Neuronal stem cell (in vitro differentiated cells): ENCODE measurements around the gene DCAF8.

Source experiments
- DNase-seq: peaks from one replicate; pipeline ENCODE4 v3.0.0-alpha.2; 2013; ENCODE audit warnings: low spot score
- H2AFZ ChIP-seq: one replicate; pipeline ENCODE4 v1.6.1; 2013; ENCODE audit warnings: mild to moderate bottlenecking, low read length, inconsistent platforms
- H2AK5ac ChIP-seq: 2 replicates; pipeline ENCODE4 v1.6.1; 2013; ENCODE audit warnings: low read depth, mild to moderate bottlenecking, inconsistent platforms, low read length, moderate library complexity, mixed read lengths
- H2BK120ac ChIP-seq: 2 replicates; pipeline ENCODE4 v1.6.1; 2013; ENCODE audit warnings: low read depth, mild to moderate bottlenecking, inconsistent platforms, low read length, moderate library complexity, mixed read lengths
- H2BK12ac ChIP-seq: one replicate; pipeline ENCODE4 v1.6.1; 2013; ENCODE audit warnings: low read length, inconsistent platforms
- H2BK15ac ChIP-seq: 2 replicates; pipeline ENCODE4 v1.6.1; 2013; ENCODE audit warnings: mild to moderate bottlenecking, low read length, inconsistent platforms, mixed read lengths
- H2BK5ac ChIP-seq: one replicate; pipeline ENCODE4 v1.6.1; 2013; ENCODE audit warnings: inconsistent platforms, mild to moderate bottlenecking, low read length, moderate library complexity
- H3K14ac ChIP-seq: one replicate; pipeline ENCODE4 v1.6.1; 2013; ENCODE audit warnings: low read length, inconsistent platforms
- H3K18ac ChIP-seq: 2 replicates; pipeline ENCODE4 v1.6.1; 2013; ENCODE audit warnings: low read length, inconsistent platforms
- H3K23ac ChIP-seq: 2 replicates; pipeline ENCODE4 v1.6.1; 2013; ENCODE audit warnings: low read depth, mild to moderate bottlenecking, mixed read lengths, low read length, inconsistent platforms; ENCODE audit not compliant: poor library complexity
- H3K27ac ChIP-seq: replicated peaks from 3 replicates; pipeline ENCODE4 v1.5.1; 2013; ENCODE audit warnings: low read length, inconsistent platforms
- H3K27me3 ChIP-seq, 3 experiments: 2 replicates each; pipeline ENCODE4 v1.6.1; 2013; ENCODE audit warnings: low read length in 3 of 3, mild to moderate bottlenecking in 2 of 3, inconsistent platforms in 1 of 3, low read depth in 1 of 3, mixed read lengths in 1 of 3, moderate library complexity in 1 of 3; ENCODE audit not compliant: control insufficient read depth in 3 of 3, insufficient read depth in 3 of 3
- H3K36me3 ChIP-seq, 2 donors: replicated peaks in 1 of 2; 2 replicates each; pipeline ENCODE4 v1.6.1; 2013; ENCODE audit warnings: low read length in 2 of 2; ENCODE audit not compliant: control insufficient read depth in 2 of 2, insufficient read depth in 2 of 2
- H3K4ac ChIP-seq: 2 replicates; pipeline ENCODE4 v1.6.1; 2013; ENCODE audit warnings: inconsistent platforms, mild to moderate bottlenecking, low read length, moderate library complexity
- H3K4me1 ChIP-seq, 2 donors: 1 replicate in 1 of 2; 2 replicates in 1 of 2; pipeline ENCODE4 v1.6.1; 2013; ENCODE audit warnings: low read length in 2 of 2, low read depth in 1 of 2; ENCODE audit not compliant: control insufficient read depth in 2 of 2, insufficient read depth in 1 of 2
- H3K4me2 ChIP-seq: one replicate; pipeline ENCODE4 v1.6.1; 2013; ENCODE audit warnings: mild to moderate bottlenecking, low read length, inconsistent platforms; ENCODE audit not compliant: insufficient read depth, poor library complexity, severe bottlenecking
- H3K4me3 ChIP-seq, 2 donors: 2 replicates each; pipeline ENCODE4 v1.5.1; 2013; ENCODE audit warnings: low read length in 2 of 2, mild to moderate bottlenecking in 2 of 2, inconsistent platforms in 1 of 2, moderate library complexity in 1 of 2
- H3K79me1 ChIP-seq: one replicate; pipeline ENCODE4 v1.6.1; 2013; ENCODE audit warnings: low read depth, mild to moderate bottlenecking, inconsistent platforms, low read length, moderate library complexity
- H3K9ac ChIP-seq: one replicate; pipeline ENCODE4 v1.6.1; 2013; ENCODE audit warnings: mild to moderate bottlenecking, low read depth, low read length, inconsistent platforms; ENCODE audit not compliant: poor library complexity
- H3K9me3 ChIP-seq, 2 donors: replicated peaks in 1 of 2; 2 replicates each; pipeline versions ENCODE3 to v1.6.1; 2013; ENCODE audit warnings: low read length in 2 of 2, mild to moderate bottlenecking in 2 of 2, inconsistent platforms in 1 of 2, low read depth in 1 of 2, mixed read lengths in 1 of 2, moderate library complexity in 1 of 2; ENCODE audit not compliant: control insufficient read depth in 2 of 2, insufficient read depth in 1 of 2
- H4K8ac ChIP-seq: one replicate; pipeline ENCODE4 v1.6.1; 2013; ENCODE audit warnings: low read depth, mild to moderate bottlenecking, inconsistent platforms, low read length, moderate library complexity
- H4K91ac ChIP-seq: one replicate; pipeline ENCODE4 v1.6.1; 2013; ENCODE audit warnings: low read length, low read depth, mild to moderate bottlenecking, inconsistent platforms; ENCODE audit not compliant: poor library complexity
- WGBS, 2 donors: extraction: QIAGEN DNeasy Blood & Tissue Kit; methylation state at CpG; one replicate each; pipeline ENCODE4 v1.1.7; 2013; ENCODE audit warnings: missing lambda C conversion rate in 2 of 2, mixed read lengths in 1 of 2; ENCODE audit not compliant: insufficient read length in 2 of 2, insufficient replicate concordance in 1 of 2; ENCODE audit errors: extremely low coverage in 2 of 2; 5-methylcytosine and 5-hydroxymethylcytosine counted together

The DCAF8 gene

GRCh38 chr1:160167056-160167455 lies 95.3 kb downstream of the DCAF8 start:
- no peaks in the 10 kb centered on the region for H3K79me1 ChIP-seq
- no peak overlapping the region for H2BK120ac ChIP-seq
- no peak overlapping the region for H3K14ac ChIP-seq
- no peak overlapping the region for H2BK5ac ChIP-seq
- no peak overlapping the region for H3K27ac ChIP-seq
- H4K8ac ChIP-seq, result no peak overlapping the region
- no peak overlapping the region for H3K18ac ChIP-seq
- no peak overlapping the region for H2BK15ac ChIP-seq
- H3K9ac ChIP-seq, result no peak overlapping the region
- no peak overlapping the region for H2AFZ ChIP-seq
- WGBS, 2 donors, result no CpG with 5 or more reads among the region's 4 CpGs
- H3K36me3 ChIP-seq, result no peaks in the 10 kb centered on the region
- peaks cover 0 to 7% of the 10 kb centered on the region in 2 donors for H3K9me3 ChIP-seq
- H3K4me3 ChIP-seq, result no peak overlapping the region
- no peak overlapping the region for H3K4ac ChIP-seq
- H3K23ac ChIP-seq, result no peak overlapping the region
- H2BK12ac ChIP-seq, result no peak overlapping the region
- DNase-seq, result no peak
- peaks cover 13 to 31% of the 10 kb centered on the region in 2 donors for H3K4me1 ChIP-seq
- H4K91ac ChIP-seq, result no peak overlapping the region
- no peak overlapping the region for H2AK5ac ChIP-seq
- no peaks in the 10 kb centered on the region for H3K27me3 ChIP-seq
- H3K4me2 ChIP-seq, result no peak overlapping the region

- WGBS, 2 donors, result no CpG with 5 or more reads among the region's 12 CpGs
- no peak overlapping the region for H3K23ac ChIP-seq
- H3K27ac ChIP-seq, result no peak overlapping the region
These were observed 96.0 kb downstream of the DCAF8 start for GRCh38 chr1:160166166-160166868.

More at GRCh38 chr1:160166166-160166868, 96.0 kb downstream of the DCAF8 start:
- Histone ChIP-seq H4K91ac (no peak overlapping the region), H2BK15ac (no peak overlapping the region), H4K8ac (no peak overlapping the region), H3K4ac (no peak overlapping the region), H3K4me1 (peaks cover 11 to 23% of the 10 kb centered on the region in 2 donors), H3K79me1 (no peaks in the 10 kb centered on the region), H3K36me3 (no peaks in the 10 kb centered on the region), H3K4me3 (no peak overlapping the region), H2BK120ac (no peak overlapping the region), H3K14ac (no peak overlapping the region), H2AFZ (no peak overlapping the region), H3K27me3 (no peaks in the 10 kb centered on the region), H3K18ac (no peak overlapping the region), H3K4me2 (no peak overlapping the region), H2BK12ac (no peak overlapping the region), H3K9me3 (peaks cover 0 to 7% of the 10 kb centered on the region in 2 donors), H3K9ac (no peak overlapping the region), H2AK5ac (no peak overlapping the region), H2BK5ac (no peak overlapping the region)
- no peak for DNase-seq
